HL-60 (cell line): Measurements from ENCODE around the gene PRKCD.

Source experiments
- GABPA ChIP-seq: IDR thresholded peaks from 2 replicates; pipeline ENCODE4 v1.6.1; 2012; ENCODE audit warnings: low read depth
- POLR2AphosphoS5 ChIP-seq: IDR thresholded peaks from 2 replicates; pipeline ENCODE4 v1.6.1; 2012; ENCODE audit warnings: low read depth
- REST ChIP-seq: IDR thresholded peaks from 2 replicates; pipeline ENCODE4 v1.6.1; 2012; ENCODE audit warnings: low read depth; ENCODE audit not compliant: insufficient replicate concordance
- SPI1 ChIP-seq: IDR thresholded peaks from 2 replicates; pipeline ENCODE4 v1.6.1; 2012; ENCODE audit warnings: low read depth, mild to moderate bottlenecking, borderline replicate concordance
- TF ChIP-seq, protein P1 (sequence below): IDR thresholded peaks from one replicate; pipeline ENCODE4 v1.5.1; 2011; ENCODE audit warnings: low read length, control low read depth, inconsistent platforms; ENCODE audit not compliant: insufficient read depth

- TF ChIP-seq, protein P1, sequence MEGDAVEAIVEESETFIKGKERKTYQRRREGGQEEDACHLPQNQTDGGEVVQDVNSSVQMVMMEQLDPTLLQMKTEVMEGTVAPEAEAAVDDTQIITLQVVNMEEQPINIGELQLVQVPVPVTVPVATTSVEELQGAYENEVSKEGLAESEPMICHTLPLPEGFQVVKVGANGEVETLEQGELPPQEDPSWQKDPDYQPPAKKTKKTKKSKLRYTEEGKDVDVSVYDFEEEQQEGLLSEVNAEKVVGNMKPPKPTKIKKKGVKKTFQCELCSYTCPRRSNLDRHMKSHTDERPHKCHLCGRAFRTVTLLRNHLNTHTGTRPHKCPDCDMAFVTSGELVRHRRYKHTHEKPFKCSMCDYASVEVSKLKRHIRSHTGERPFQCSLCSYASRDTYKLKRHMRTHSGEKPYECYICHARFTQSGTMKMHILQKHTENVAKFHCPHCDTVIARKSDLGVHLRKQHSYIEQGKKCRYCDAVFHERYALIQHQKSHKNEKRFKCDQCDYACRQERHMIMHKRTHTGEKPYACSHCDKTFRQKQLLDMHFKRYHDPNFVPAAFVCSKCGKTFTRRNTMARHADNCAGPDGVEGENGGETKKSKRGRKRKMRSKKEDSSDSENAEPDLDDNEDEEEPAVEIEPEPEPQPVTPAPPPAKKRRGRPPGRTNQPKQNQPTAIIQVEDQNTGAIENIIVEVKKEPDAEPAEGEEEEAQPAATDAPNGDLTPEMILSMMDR = no peak
- TF ChIP-seq GABPA (no peak), REST (no peak), POLR2AphosphoS5 (no peak), SPI1 (no peak)
Observed at GRCh38 chr3:53188136-53188685, 27.2 kb downstream of the PRKCD start.
